Right atrium auricular region (tissue), 2 donors: ENCODE measurements around the gene AIFM3. TPM values are rescaled to one million over a fixed set of nuclear protein-coding genes. Genes with fewer than 3 reads are reported as not detected.
A peak's percentile ranks its signal among the peaks of the same experiment; 100 is the strongest.

Experiments
- DNase-seq: peaks from one replicate; pipeline ENCODE4 v3.0.0-alpha.2; 2019; ENCODE audit warnings: low spot score
- H3K27ac ChIP-seq, 2 donors: fragments of 200-600 bp; sonication (generic); 1 replicate in 1 of 2; 2 replicates in 1 of 2; pipeline ENCODE4 v1.5.1; 2016 to 2019
- H3K27me3 ChIP-seq, 2 donors: fragments of 200-600 bp; sonication (generic); one replicate each; pipeline versions ENCODE4 v1.5.1 to v1.6.0; 2017 to 2019
- H3K36me3 ChIP-seq: fragments of 200-600 bp; sonication (generic); one replicate; pipeline ENCODE4 v1.5.1; 2016
- H3K4me1 ChIP-seq, 2 donors: fragments of 200-600 bp; sonication (generic); one replicate each; pipeline versions ENCODE4 v1.5.1 to v1.6.0; 2017 to 2019
- H3K4me3 ChIP-seq, 2 donors: fragments of 200-600 bp; sonication (generic); 1 replicate in 1 of 2; 2 replicates in 1 of 2; pipeline ENCODE4 v1.5.1; 2017 to 2019; ENCODE audit warnings: mild to moderate bottlenecking in 1 of 2, moderate library complexity in 1 of 2
- H3K9me3 ChIP-seq, 2 donors: fragments of 200-600 bp; sonication (generic); one replicate each; pipeline ENCODE4 v1.5.1; 2019
- CTCF ChIP-seq, 2 donors: fragments of 200-600 bp; sonication (generic); IDR thresholded peaks; one replicate each; pipeline ENCODE4 v1.5.1; 2019; ENCODE audit warnings: antibody characterized with exemption in 2 of 2
- total RNA-seq, 2 donors: library from RNA; depleted of rRNA; stranded (reverse); fragments of >200 nt; gene quantifications; one replicate each; pipeline ENCODE4 v1.1.0, GENCODE V29; 2016

The AIFM3 gene
- total RNA-seq, 2 donors from 2014 or later = 0.75 to 1.0 TPM

GRCh38 chr22:20955548-20955947 lies 11.5 kb upstream of the AIFM3 start:
- no peak overlapping the region for H3K27ac ChIP-seq

GRCh38 chr22:20956258-20957101 lies 10.6 kb upstream of the AIFM3 start:
- peak overlapping the region; percentile 50 to 64 for H3K27ac ChIP-seq
- H3K36me3 ChIP-seq = peaks cover 12% of the 10 kb centered on the region
- peak overlapping the region; percentile 67 to 68 for H3K4me3 ChIP-seq

More at GRCh38 chr22:20955548-20955947, 11.5 kb upstream of the AIFM3 start:
- Histone ChIP-seq H3K4me1 (peaks cover 0 to 29% of the 10 kb centered on the region in 2 donors), H3K9me3 (no peaks in the 10 kb centered on the region), H3K36me3 (peaks cover 22% of the 10 kb centered on the region), H3K27me3 (no peaks in the 10 kb centered on the region), H3K4me3 (no peak overlapping the region)
- no peak for TF ChIP-seq CTCF (IDR thresholded peaks at IDR 0.05)
- DNase-seq = no peak

GRCh38 chr22:20957102-20957682 lies 9.9 kb upstream of the AIFM3 start:
- TF ChIP-seq CTCF (IDR thresholded peaks at IDR 0.05) = no peak
- H3K4me1 ChIP-seq = peaks cover 0 to 29% of the 10 kb centered on the region in 2 donors
- peak overlapping the region; percentile 50 to 64 for H3K27ac ChIP-seq
- peaks cover 5% of the 10 kb centered on the region for H3K36me3 ChIP-seq
- no peak for DNase-seq
- H3K27me3 ChIP-seq = no peaks in the 10 kb centered on the region
- no peaks in the 10 kb centered on the region for H3K9me3 ChIP-seq
- peak overlapping the region; percentile 67 to 68 for H3K4me3 ChIP-seq

More at GRCh38 chr22:20956258-20957101, 10.6 kb upstream of the AIFM3 start:
- TF ChIP-seq CTCF (IDR thresholded peaks at IDR 0.05) = no peak
- H3K4me1 ChIP-seq = peaks cover 0 to 29% of the 10 kb centered on the region in 2 donors
- DNase-seq = no peak
- no peaks in the 10 kb centered on the region for H3K9me3 ChIP-seq
- no peaks in the 10 kb centered on the region for H3K27me3 ChIP-seq

- Histone ChIP-seq H3K27ac (peak overlapping the region; percentile 50 to 64), H3K9me3 (no peaks in the 10 kb centered on the region), H3K4me1 (peaks cover 0 to 29% of the 10 kb centered on the region in 2 donors), H3K27me3 (no peaks in the 10 kb centered on the region), H3K36me3 (no peaks in the 10 kb centered on the region), H3K4me3 (peak overlapping the region; percentile 67 to 68)
- no peak for DNase-seq
- TF ChIP-seq CTCF (IDR thresholded peaks at IDR 0.05) = peak in 1 of 2 donors; percentile 10
Measured at GRCh38 chr22:20957683-20958431, 9.2 kb upstream of the AIFM3 start.

GRCh38 chr22:20959578-20960461 lies 7.2 kb upstream of the AIFM3 start:
- H3K4me1 ChIP-seq = peaks cover 0 to 21% of the 10 kb centered on the region in 2 donors
- DNase-seq = no peak
- no peaks in the 10 kb centered on the region for H3K9me3 ChIP-seq
- no peaks in the 10 kb centered on the region for H3K27me3 ChIP-seq
- no peak overlapping the region for H3K27ac ChIP-seq
- H3K36me3 ChIP-seq = no peaks in the 10 kb centered on the region
- no peak overlapping the region for H3K4me3 ChIP-seq
- TF ChIP-seq CTCF (IDR thresholded peaks at IDR 0.05) = no peak
